K562 (cell line): ENCODE data around the gene PATJ.

Source experiments
- CBX8 ChIP-seq: fragments of 200-600 bp; sonication (generic); IDR thresholded peaks from 2 replicates; pipeline ENCODE4 v1.6.1; 2012; ENCODE audit warnings: borderline replicate concordance, mixed run types, low read depth, mild to moderate bottlenecking, moderate library complexity, mixed read lengths, low read length, control low read depth, inconsistent platforms; ENCODE audit not compliant: poor library complexity, severe bottlenecking; ENCODE audit errors: extremely low read depth
- EP400 ChIP-seq: fragments of 450-650 bp; IDR thresholded peaks from 2 replicates; pipeline ENCODE4 v1.6.1; 2017; ENCODE audit warnings: antibody characterized with exemption, mild to moderate bottlenecking, moderate library complexity
- HCFC1 ChIP-seq: IDR thresholded peaks from 2 replicates; pipeline ENCODE4 v1.6.1; 2012; ENCODE audit warnings: low read depth, low read length, improper control_type of control experiment
- MAFK ChIP-seq: IDR thresholded peaks from 2 replicates; pipeline ENCODE4 v1.6.1; 2011; ENCODE audit warnings: low read length, improper control_type of control experiment
- MBD2 ChIP-seq: sonication (generic); IDR thresholded peaks from 2 replicates; pipeline ENCODE4 v1.6.1; 2016; ENCODE audit warnings: low read depth, borderline replicate concordance
- RBM39 ChIP-seq: fragments of 200-400 bp; formaldehyde crosslinking; optimal IDR thresholded peaks from 2 replicates; pipeline ENCODE3; 2018; ENCODE audit warnings: low read depth, low read length
- RNF2 ChIP-seq: sonication (generic); IDR thresholded peaks from 2 replicates; pipeline ENCODE4 v1.6.1; 2016
- SLC30A9 ChIP-seq: fragments of 250-450 bp; sonication (Bioruptor Pico); IDR thresholded peaks from 2 replicates; pipeline ENCODE4 v1.8.0; 2022; ENCODE audit warnings: mild to moderate bottlenecking, moderate library complexity
- ZBTB34 ChIP-seq: fragments of 250-450 bp; sonication (Bioruptor Pico); IDR thresholded peaks from 2 replicates; pipeline ENCODE4 v1.8.0; 2021; ENCODE audit warnings: mild to moderate bottlenecking, moderate library complexity
- ZNF436 ChIP-seq: fragments of 250-450, 450-650 bp; sonication (Bioruptor Pico); formaldehyde crosslinking; IDR thresholded peaks from 2 replicates; pipeline ENCODE4 v1.7.0; 2020; ENCODE audit warnings: mild to moderate bottlenecking
- ZNF778 ChIP-seq: fragments of 450-650 bp; formaldehyde crosslinking; IDR thresholded peaks from 2 replicates; pipeline ENCODE4 v1.4.0; 2020; ENCODE audit warnings: mild to moderate bottlenecking, moderate library complexity
- ZNF830 ChIP-seq: fragments of 250-450 bp; sonication (Bioruptor Pico); IDR thresholded peaks from 2 replicates; pipeline ENCODE4 v1.5.0; 2021; ENCODE audit warnings: mild to moderate bottlenecking
- TF ChIP-seq, protein P1 (sequence below), 3 experiments: IDR thresholded peaks in 2 of 3; conservative IDR thresholded peaks in 1 of 3; 2 replicates each; pipeline ENCODE4 v1.5.1; 2011 to 2012; ENCODE audit warnings: low read length in 3 of 3, mild to moderate bottlenecking in 3 of 3, control low read depth in 2 of 3, improper control_type of control experiment in 1 of 3, inconsistent platforms in 1 of 3, low read depth in 1 of 3, mixed read lengths in 1 of 3, moderate library complexity in 1 of 3; ENCODE audit not compliant: insufficient read depth in 2 of 3

- TF ChIP-seq MBD2 = no peak
- TF ChIP-seq EP400 = no peak
- TF ChIP-seq SLC30A9 (CRISPR knock-in tag) = no peak
- no peak for TF ChIP-seq ZNF830 (CRISPR knock-in tag)
- TF ChIP-seq RBM39 = no peak
- TF ChIP-seq, protein P1, sequence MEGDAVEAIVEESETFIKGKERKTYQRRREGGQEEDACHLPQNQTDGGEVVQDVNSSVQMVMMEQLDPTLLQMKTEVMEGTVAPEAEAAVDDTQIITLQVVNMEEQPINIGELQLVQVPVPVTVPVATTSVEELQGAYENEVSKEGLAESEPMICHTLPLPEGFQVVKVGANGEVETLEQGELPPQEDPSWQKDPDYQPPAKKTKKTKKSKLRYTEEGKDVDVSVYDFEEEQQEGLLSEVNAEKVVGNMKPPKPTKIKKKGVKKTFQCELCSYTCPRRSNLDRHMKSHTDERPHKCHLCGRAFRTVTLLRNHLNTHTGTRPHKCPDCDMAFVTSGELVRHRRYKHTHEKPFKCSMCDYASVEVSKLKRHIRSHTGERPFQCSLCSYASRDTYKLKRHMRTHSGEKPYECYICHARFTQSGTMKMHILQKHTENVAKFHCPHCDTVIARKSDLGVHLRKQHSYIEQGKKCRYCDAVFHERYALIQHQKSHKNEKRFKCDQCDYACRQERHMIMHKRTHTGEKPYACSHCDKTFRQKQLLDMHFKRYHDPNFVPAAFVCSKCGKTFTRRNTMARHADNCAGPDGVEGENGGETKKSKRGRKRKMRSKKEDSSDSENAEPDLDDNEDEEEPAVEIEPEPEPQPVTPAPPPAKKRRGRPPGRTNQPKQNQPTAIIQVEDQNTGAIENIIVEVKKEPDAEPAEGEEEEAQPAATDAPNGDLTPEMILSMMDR (IDR thresholded peaks at IDR 0.05 in 2 of 3, conservative IDR thresholded peaks at IDR 0.05 in 1 of 3; ENCODE audit: insufficient read depth in 2 of 3, low read depth in 1 of 3, low read length in 3 of 3) = no peak
- no peak for TF ChIP-seq MAFK
- no peak for TF ChIP-seq ZNF778 (CRISPR knock-in tag)
- no peak for TF ChIP-seq RNF2
- no peak for TF ChIP-seq HCFC1
- TF ChIP-seq ZNF436 = no peak
- no peak for TF ChIP-seq ZBTB34 (CRISPR knock-in tag)
- no peak for TF ChIP-seq CBX8
Measured at GRCh38 chr1:61727544-61727943, 14.7 kb upstream of the PATJ start.
